Liver (tissue), 9 donors: ENCODE data around the gene XIAP. TPM values are rescaled to one million over a fixed set of nuclear protein-coding genes. Genes with fewer than 3 reads are reported as not detected.

Experiments
- DNase-seq: peaks from one replicate; pipeline ENCODE4 v3.0.0-alpha.2; 2017; ENCODE audit warnings: low spot score
- H3K27ac ChIP-seq, 2 donors: one replicate each; pipeline ENCODE4 v1.7.0; 2013; ENCODE audit warnings: inconsistent platforms in 2 of 2, low read length in 2 of 2, control low read depth in 1 of 2, low read depth in 1 of 2, mild to moderate bottlenecking in 1 of 2
- H3K27me3 ChIP-seq, 4 donors: one replicate each; pipeline versions ENCODE4 v1.6.1 to v1.7.0; 2013; ENCODE audit warnings: low read length in 3 of 4, inconsistent platforms in 1 of 4, mild to moderate bottlenecking in 1 of 4, moderate library complexity in 1 of 4; ENCODE audit not compliant: control insufficient read depth in 4 of 4, insufficient read depth in 4 of 4
- H3K36me3 ChIP-seq, 4 donors: one replicate each; pipeline versions ENCODE4 v1.6.1 to v1.7.0; 2013; ENCODE audit warnings: low read length in 3 of 4, mild to moderate bottlenecking in 3 of 4, low read depth in 1 of 4, moderate library complexity in 1 of 4; ENCODE audit not compliant: control insufficient read depth in 4 of 4, insufficient read depth in 3 of 4
- H3K4me1 ChIP-seq, 4 donors: one replicate each; pipeline versions ENCODE4 v1.6.1 to v1.7.0; 2013; ENCODE audit warnings: low read length in 3 of 4, mild to moderate bottlenecking in 3 of 4, moderate library complexity in 1 of 4; ENCODE audit not compliant: control insufficient read depth in 4 of 4, insufficient read depth in 4 of 4
- H3K4me3 ChIP-seq, 3 donors: one replicate each; pipeline versions ENCODE4 v1.6.1 to v1.7.0; 2013; ENCODE audit warnings: low read length in 3 of 3, control low read depth in 1 of 3, low read depth in 1 of 3, mild to moderate bottlenecking in 1 of 3
- H3K9ac ChIP-seq, 2 donors: one replicate each; pipeline ENCODE4 v1.7.0; 2013; ENCODE audit warnings: low read length in 2 of 2, mild to moderate bottlenecking in 2 of 2, moderate library complexity in 2 of 2, control low read depth in 1 of 2, low read depth in 1 of 2
- H3K9me3 ChIP-seq, 4 donors: one replicate each; pipeline versions ENCODE4 v1.6.1 to v1.7.0; 2013; ENCODE audit warnings: low read length in 3 of 4; ENCODE audit not compliant: control insufficient read depth in 4 of 4
- EGR1 ChIP-seq, 2 donors: IDR thresholded peaks; 2 replicates each; pipeline ENCODE4 v1.6.1; 2016 to 2018; ENCODE audit warnings: antibody characterized with exemption in 2 of 2, low read depth in 2 of 2
- FOXA1 ChIP-seq: IDR thresholded peaks from 2 replicates; pipeline ENCODE4 v1.6.1; 2016; ENCODE audit warnings: antibody characterized with exemption
- FOXA2 ChIP-seq: IDR thresholded peaks from 2 replicates; pipeline ENCODE4 v1.6.1; 2016; ENCODE audit warnings: antibody characterized with exemption
- GABPA ChIP-seq, 2 donors: IDR thresholded peaks in 1 of 2; conservative IDR thresholded peaks in 1 of 2; 2 replicates each; pipeline ENCODE4 v1.6.1; 2016; ENCODE audit warnings: antibody characterized with exemption in 2 of 2, mild to moderate bottlenecking in 1 of 2, moderate library complexity in 1 of 2
- HNF4A ChIP-seq, 2 donors: conservative IDR thresholded peaks; 2 replicates each; pipeline ENCODE4 v1.6.1; 2016; ENCODE audit warnings: antibody characterized with exemption in 2 of 2, mild to moderate bottlenecking in 2 of 2
- HNF4G ChIP-seq: IDR thresholded peaks from 2 replicates; pipeline ENCODE4 v1.6.1; 2016; ENCODE audit warnings: antibody characterized with exemption
- JUND ChIP-seq, 2 donors: IDR thresholded peaks; 2 replicates each; pipeline ENCODE4 v1.6.1; 2016; ENCODE audit warnings: antibody characterized with exemption in 2 of 2
- NR2F2 ChIP-seq: IDR thresholded peaks from 2 replicates; pipeline ENCODE4 v1.6.1; 2016; ENCODE audit warnings: antibody characterized with exemption
- RAD21 ChIP-seq, 2 donors: IDR thresholded peaks; 2 replicates each; pipeline ENCODE4 v1.6.1; 2016; ENCODE audit warnings: antibody characterized with exemption in 2 of 2, mild to moderate bottlenecking in 2 of 2
- RXRA ChIP-seq, 2 donors: IDR thresholded peaks; 2 replicates each; pipeline ENCODE4 v1.6.1; 2017 to 2018; ENCODE audit warnings: antibody characterized with exemption in 2 of 2, mild to moderate bottlenecking in 1 of 2
- SP1 ChIP-seq: IDR thresholded peaks from 2 replicates; pipeline ENCODE4 v1.6.1; 2018; ENCODE audit warnings: antibody characterized with exemption, mild to moderate bottlenecking
- TAF1 ChIP-seq: conservative IDR thresholded peaks from 2 replicates; pipeline ENCODE4 v1.6.1; 2016; ENCODE audit warnings: antibody characterized with exemption, mild to moderate bottlenecking
- YY1 ChIP-seq: IDR thresholded peaks from 2 replicates; pipeline ENCODE4 v1.6.1; 2016; ENCODE audit warnings: antibody characterized with exemption, mild to moderate bottlenecking
- WGBS: extraction: QIAGEN DNeasy Blood & Tissue Kit; methylation state at CpG from one replicate; pipeline ENCODE4 v1.1.7; 2013; 5-methylcytosine and 5-hydroxymethylcytosine counted together
- polyA plus RNA-seq, 2 donors: library from polyadenylated mRNA; stranded (reverse) in 1 of 2; unstranded in 1 of 2; fragments of 200-250 nt in 1 of 2; fragments of >200 nt in 1 of 2; fragmentation: Nextera tagmentation in 1 of 2; extraction: Ambion mirVana in 1 of 2; gene quantifications; one replicate each; pipeline versions ENCODE4 v1.2.1 to v1.2.3, GENCODE V29; 2013 to 2015
- total RNA-seq, 2 donors: library from RNA; depleted of rRNA; stranded (reverse); fragments of >200 nt; gene quantifications; one replicate each; pipeline ENCODE4 v1.2.3, GENCODE V29; 2014
- TF ChIP-seq, protein P1 (sequence below): IDR thresholded peaks from 2 replicates; pipeline ENCODE4 v1.6.1; 2016; ENCODE audit warnings: antibody characterized with exemption, mild to moderate bottlenecking
- TF ChIP-seq, protein P2 (sequence below): IDR thresholded peaks from 2 replicates; pipeline ENCODE4 v1.6.1; 2016; ENCODE audit warnings: antibody characterized with exemption
- TF ChIP-seq, protein P3 (sequence below): IDR thresholded peaks from 2 replicates; pipeline ENCODE4 v1.6.1; 2016; ENCODE audit warnings: antibody characterized with exemption
- donor health status: healthy.
- donor health status: healthy.
- donor health status: healthy.
- donor health status: healthy.
- donor health status: healthy.

Gene XIAP
- total and polyA plus RNA-seq, 4 donors = 7.8 to 22.8 (median 15.6) TPM

DNA sequence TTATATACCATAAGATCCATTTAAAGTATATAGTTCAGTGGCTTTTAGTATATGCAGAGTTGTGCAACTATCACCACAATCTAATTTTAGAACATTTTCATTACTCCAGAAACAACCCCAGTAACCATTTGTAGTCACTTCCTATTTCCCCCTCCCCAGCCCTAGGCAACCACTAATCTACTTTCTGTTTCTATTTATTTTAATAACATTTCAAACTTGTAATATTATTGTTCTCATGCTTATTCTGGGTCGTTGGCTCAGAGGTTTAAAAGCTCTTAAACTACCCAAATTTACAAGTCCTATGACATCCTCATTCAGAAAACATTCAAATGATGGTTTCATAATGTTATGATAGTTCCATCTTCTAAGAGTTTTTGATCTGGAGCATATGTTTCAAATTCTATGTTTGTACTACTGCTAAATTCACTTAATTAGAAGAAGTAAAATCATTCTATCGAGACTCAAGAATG lies 18.4 kb downstream of the XIAP start:
- Histone ChIP-seq H3K27me3 (no peaks in the 10 kb centered on the region), H3K27ac (no peak overlapping the region), H3K4me3 (no peak overlapping the region), H3K4me1 (peaks cover 0 to 5% (median 4%) of the 10 kb centered on the region in 4 donors), H3K36me3 (no peaks in the 10 kb centered on the region), H3K9ac (no peak overlapping the region), H3K9me3 (no peaks in the 10 kb centered on the region)
- DNase-seq = no peak
- 68% methylated on average over 2 of the region's 2 CpGs for WGBS
- TF ChIP-seq NR2F2 = no peak
- no peak for TF ChIP-seq FOXA1
- TF ChIP-seq GABPA (IDR thresholded peaks at IDR 0.05 in 1 of 2, conservative IDR thresholded peaks at IDR 0.05 in 1 of 2) = no peak
- no peak for TF ChIP-seq TAF1
- TF ChIP-seq SP1 = no peak
- TF ChIP-seq, protein P1, sequence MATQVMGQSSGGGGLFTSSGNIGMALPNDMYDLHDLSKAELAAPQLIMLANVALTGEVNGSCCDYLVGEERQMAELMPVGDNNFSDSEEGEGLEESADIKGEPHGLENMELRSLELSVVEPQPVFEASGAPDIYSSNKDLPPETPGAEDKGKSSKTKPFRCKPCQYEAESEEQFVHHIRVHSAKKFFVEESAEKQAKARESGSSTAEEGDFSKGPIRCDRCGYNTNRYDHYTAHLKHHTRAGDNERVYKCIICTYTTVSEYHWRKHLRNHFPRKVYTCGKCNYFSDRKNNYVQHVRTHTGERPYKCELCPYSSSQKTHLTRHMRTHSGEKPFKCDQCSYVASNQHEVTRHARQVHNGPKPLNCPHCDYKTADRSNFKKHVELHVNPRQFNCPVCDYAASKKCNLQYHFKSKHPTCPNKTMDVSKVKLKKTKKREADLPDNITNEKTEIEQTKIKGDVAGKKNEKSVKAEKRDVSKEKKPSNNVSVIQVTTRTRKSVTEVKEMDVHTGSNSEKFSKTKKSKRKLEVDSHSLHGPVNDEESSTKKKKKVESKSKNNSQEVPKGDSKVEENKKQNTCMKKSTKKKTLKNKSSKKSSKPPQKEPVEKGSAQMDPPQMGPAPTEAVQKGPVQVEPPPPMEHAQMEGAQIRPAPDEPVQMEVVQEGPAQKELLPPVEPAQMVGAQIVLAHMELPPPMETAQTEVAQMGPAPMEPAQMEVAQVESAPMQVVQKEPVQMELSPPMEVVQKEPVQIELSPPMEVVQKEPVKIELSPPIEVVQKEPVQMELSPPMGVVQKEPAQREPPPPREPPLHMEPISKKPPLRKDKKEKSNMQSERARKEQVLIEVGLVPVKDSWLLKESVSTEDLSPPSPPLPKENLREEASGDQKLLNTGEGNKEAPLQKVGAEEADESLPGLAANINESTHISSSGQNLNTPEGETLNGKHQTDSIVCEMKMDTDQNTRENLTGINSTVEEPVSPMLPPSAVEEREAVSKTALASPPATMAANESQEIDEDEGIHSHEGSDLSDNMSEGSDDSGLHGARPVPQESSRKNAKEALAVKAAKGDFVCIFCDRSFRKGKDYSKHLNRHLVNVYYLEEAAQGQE = no peak
- no peak for TF ChIP-seq EGR1 (IDR thresholded peaks at IDR 0.05; ENCODE audit: low read depth in 2 of 2)
- TF ChIP-seq RAD21 (IDR thresholded peaks at IDR 0.05) = no peak
- TF ChIP-seq JUND (IDR thresholded peaks at IDR 0.05) = no peak
- no peak for TF ChIP-seq RXRA (IDR thresholded peaks at IDR 0.05)
- no peak for TF ChIP-seq HNF4A (conservative IDR thresholded peaks at IDR 0.05)
- no peak for TF ChIP-seq YY1

DNA sequence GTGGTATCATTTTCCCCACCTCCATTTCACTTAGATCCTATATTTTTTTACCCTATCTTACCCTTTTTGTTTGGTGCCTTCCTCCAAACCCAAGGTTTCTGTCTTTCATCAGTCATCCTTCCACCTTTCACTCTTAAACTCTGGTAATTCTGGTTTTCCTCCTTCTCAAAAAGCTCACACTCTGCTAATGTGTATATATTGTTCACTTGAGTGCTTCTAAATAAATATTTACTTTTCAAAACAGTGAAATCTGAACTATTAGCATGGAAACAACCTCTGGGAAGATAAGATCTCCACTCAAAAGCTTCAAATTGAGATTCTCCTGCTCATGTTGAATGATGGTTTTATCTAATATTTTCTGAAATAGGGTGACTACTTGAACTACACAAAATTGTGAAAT lies 21.5 kb downstream of the XIAP start:
- H3K4me1 ChIP-seq = peaks cover 0 to 5% (median under 1%) of the 10 kb centered on the region in 4 donors
- H3K9me3 ChIP-seq = no peaks in the 10 kb centered on the region
- TF ChIP-seq NR2F2 (no peak), HNF4G (no peak), FOXA2 (no peak), EGR1 (IDR thresholded peaks at IDR 0.05; ENCODE audit: low read depth in 2 of 2) (no peak), GABPA (IDR thresholded peaks at IDR 0.05 in 1 of 2, conservative IDR thresholded peaks at IDR 0.05 in 1 of 2) (no peak), HNF4A (conservative IDR thresholded peaks at IDR 0.05) (no peak)
- TF ChIP-seq, protein P2, sequence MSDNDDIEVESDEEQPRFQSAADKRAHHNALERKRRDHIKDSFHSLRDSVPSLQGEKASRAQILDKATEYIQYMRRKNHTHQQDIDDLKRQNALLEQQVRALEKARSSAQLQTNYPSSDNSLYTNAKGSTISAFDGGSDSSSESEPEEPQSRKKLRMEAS = no peak
- TF ChIP-seq, protein P1 = no peak
- TF ChIP-seq, protein P3, sequence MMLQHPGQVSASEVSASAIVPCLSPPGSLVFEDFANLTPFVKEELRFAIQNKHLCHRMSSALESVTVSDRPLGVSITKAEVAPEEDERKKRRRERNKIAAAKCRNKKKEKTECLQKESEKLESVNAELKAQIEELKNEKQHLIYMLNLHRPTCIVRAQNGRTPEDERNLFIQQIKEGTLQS = no peak
- no peaks in the 10 kb centered on the region for H3K27me3 ChIP-seq
- H3K36me3 ChIP-seq = peaks cover 0 to 3% (median 2%) of the 10 kb centered on the region in 4 donors
- no peak for DNase-seq
- no peak overlapping the region for H3K27ac ChIP-seq
- H3K4me3 ChIP-seq = no peak overlapping the region
- no peak overlapping the region for H3K9ac ChIP-seq
